BE2C (cell line): ENCODE results near the gene RPS8.
A peak's percentile ranks its signal among the peaks of the same experiment; 100 is the strongest.

ENCODE experiments used
- DNase-seq: peaks from one replicate; pipeline ENCODE4 v3.0.0-alpha.2; 2020
- H3K27me3 ChIP-seq: fragments of 250-450 bp; sonication (Bioruptor Pico); 2 replicates; pipeline ENCODE4 v1.5.1; 2020; ENCODE audit warnings: mild to moderate bottlenecking
- H3K36me3 ChIP-seq: fragments of 250-450 bp; sonication (Bioruptor Pico); 2 replicates; pipeline ENCODE4 v1.5.1; 2020; ENCODE audit warnings: mild to moderate bottlenecking
- H3K4me1 ChIP-seq: fragments of 250-450 bp; sonication (Bioruptor Pico); 2 replicates; pipeline ENCODE4 v1.5.1; 2020
- H3K4me3 ChIP-seq: 2 replicates; pipeline ENCODE4 v1.5.1; 2011; ENCODE audit warnings: low read depth, low read length
- H3K9me3 ChIP-seq: fragments of 250-450 bp; sonication (Bioruptor Pico); 2 replicates; pipeline ENCODE4 v1.5.1; 2020
- TF ChIP-seq, protein P1 (sequence below): IDR thresholded peaks from 2 replicates; pipeline ENCODE4 v1.5.1; 2012; ENCODE audit warnings: mild to moderate bottlenecking, low read depth, low read length

RPS8 gene

DNA sequence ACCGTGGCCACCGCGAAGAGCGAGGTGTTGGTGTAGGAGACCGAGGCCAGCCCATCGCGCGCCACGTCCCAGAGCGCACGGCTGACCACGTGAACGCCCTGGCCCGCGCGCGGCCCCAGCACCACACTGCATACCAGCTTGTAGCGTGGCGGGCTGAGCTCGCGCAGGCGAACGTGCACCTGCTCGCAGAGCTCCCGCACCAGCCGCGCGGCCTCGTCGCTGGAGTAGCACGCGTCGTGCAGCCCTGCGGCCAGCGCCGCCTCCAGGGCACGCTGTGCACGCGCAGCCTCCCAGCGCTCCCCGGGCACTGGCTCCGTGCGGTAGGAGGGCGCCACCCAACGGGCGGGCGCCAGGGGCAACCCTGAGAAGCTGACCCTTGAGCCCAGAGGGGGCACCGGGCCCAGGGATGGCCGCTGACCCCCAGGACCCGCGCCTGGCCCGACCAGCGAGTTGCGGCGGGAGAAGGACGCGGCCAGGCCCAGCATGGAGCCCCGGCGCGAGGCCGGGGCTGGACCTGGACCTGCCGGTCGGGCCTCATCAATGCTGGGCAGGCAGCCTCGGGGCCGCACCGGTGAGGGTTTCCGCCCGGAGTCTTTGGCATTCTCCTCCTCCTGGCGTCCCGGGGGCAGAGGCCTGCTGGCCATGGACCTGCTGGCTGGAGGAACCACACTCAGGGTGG lies 30.8 kb downstream of the RPS8 start:
- no peaks in the 10 kb centered on the region for H3K27me3 ChIP-seq
- TF ChIP-seq, protein P1, sequence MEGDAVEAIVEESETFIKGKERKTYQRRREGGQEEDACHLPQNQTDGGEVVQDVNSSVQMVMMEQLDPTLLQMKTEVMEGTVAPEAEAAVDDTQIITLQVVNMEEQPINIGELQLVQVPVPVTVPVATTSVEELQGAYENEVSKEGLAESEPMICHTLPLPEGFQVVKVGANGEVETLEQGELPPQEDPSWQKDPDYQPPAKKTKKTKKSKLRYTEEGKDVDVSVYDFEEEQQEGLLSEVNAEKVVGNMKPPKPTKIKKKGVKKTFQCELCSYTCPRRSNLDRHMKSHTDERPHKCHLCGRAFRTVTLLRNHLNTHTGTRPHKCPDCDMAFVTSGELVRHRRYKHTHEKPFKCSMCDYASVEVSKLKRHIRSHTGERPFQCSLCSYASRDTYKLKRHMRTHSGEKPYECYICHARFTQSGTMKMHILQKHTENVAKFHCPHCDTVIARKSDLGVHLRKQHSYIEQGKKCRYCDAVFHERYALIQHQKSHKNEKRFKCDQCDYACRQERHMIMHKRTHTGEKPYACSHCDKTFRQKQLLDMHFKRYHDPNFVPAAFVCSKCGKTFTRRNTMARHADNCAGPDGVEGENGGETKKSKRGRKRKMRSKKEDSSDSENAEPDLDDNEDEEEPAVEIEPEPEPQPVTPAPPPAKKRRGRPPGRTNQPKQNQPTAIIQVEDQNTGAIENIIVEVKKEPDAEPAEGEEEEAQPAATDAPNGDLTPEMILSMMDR = no peak
- DNase-seq = no peak
- H3K36me3 ChIP-seq = no peaks in the 10 kb centered on the region
- peaks cover 25% of the 10 kb centered on the region for H3K4me1 ChIP-seq
- H3K9me3 ChIP-seq = no peaks in the 10 kb centered on the region
- H3K4me3 ChIP-seq = no peak overlapping the region

- H3K27me3 ChIP-seq = no peaks in the 10 kb centered on the region
- peaks cover 25% of the 10 kb centered on the region for H3K4me1 ChIP-seq
- no peaks in the 10 kb centered on the region for H3K36me3 ChIP-seq
- no peaks in the 10 kb centered on the region for H3K9me3 ChIP-seq
- no peak for DNase-seq
- TF ChIP-seq, protein P1 = no peak
- H3K4me3 ChIP-seq = no peak within 1 kb of the TSS
Measured at GRCh38 chr1:44806704-44807363, 31.5 kb downstream of the RPS8 start, which contains the start of gene DYNLT4. TSS of gene DYNLT4 (minus strand) at chr1:44807351. CDS start at chr1:44806668, 683 bp downstream.

DNA sequence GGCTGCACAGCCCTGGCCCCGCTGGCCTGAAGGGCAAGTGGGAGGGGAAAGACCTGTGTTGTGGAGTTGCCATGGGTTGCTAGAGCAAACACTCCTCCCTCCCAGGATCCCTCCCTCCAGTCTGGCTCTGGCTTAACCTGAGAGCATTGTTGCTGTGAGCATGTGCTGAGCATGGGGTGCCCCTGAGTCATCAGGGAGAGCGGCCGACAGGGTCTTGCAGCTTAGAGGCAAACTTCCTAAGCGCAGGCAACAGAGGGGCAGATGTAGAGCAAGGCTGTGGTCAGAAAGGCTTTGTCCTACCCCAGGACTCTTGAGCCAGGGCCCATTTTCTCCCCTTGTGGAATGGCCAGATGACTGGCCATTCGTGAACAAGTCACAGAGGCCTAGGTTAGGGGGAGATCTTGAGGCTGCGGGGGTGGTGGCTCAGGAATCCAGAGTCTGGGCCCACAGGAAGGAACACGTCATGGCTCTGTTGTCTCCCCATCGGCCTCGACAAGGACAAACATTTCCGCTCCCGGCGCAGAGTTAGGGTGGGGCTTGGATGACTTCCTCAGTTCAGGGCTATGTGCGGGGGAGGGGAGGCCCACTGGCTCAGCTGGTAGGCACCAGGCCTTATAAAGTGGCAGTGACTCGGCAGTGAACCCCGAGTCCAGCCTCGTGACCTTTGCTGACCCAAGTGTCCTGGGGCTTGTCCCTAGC lies 32.2 kb downstream of the RPS8 start:
- DNase-seq = peak; percentile 63
- TF ChIP-seq, protein P1 = no peak
- Histone ChIP-seq H3K27me3 (no peaks in the 10 kb centered on the region), H3K4me3 (no peak overlapping the region), H3K9me3 (no peaks in the 10 kb centered on the region), H3K4me1 (peaks cover 20% of the 10 kb centered on the region), H3K36me3 (no peaks in the 10 kb centered on the region)

DNA sequence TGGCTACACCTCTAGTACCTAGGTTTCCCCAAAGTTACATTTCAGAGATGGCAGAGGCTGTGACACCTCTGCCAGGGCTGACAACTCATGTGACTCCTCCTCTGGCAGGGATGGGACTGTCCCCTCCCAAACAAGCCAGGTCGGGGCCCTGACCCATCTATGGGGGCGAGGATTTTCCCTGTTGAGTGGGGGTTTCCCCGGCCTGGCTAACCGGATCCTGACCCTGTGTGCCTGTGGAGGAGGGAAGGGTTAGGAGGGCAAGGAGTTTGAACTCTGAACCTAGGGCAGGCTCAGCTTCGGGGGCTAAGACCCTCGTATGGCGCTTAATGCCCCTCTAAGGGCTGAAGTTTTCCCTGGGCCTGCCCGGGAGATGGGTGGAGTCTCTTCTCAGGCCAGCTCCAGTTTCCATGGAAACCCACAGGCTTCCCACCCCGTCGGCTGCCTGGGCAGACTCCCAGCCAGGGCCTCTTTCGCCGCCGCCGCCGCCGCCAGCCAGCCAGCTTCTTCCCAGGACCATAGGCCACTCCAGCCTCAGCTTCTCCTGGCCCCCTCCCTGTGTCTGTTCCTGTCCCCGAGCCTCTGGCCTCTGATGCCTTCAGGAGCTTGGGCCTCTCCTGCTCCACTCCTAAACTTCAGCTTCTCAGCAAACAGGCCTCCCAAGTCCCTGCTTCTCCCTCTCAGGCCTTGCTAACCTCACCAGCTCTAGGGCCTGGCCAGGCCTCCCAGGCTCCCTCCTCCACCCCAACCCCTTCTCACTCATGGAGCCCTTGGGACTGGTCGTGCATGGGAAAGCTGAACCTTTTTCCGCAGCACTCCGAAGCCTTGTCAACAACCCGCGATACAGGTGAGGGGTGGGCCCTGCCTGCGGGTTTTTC lies 33.0 kb downstream of the RPS8 start, which contains the start of gene BTBD19:
BTBD19 (plus strand) TSS at position 461 of the 875 bp plus-strand sequence; CDS start at position 759, 298 bp downstream.
- H3K4me3 ChIP-seq = 0 out of 2 replicates have a peak within 1 kb of the TSS, but pooled peaks have one; percentile 8
- no peaks in the 10 kb centered on the region for H3K9me3 ChIP-seq
- TF ChIP-seq, protein P1 = no peak
- H3K36me3 ChIP-seq = no peaks in the 10 kb centered on the region
- H3K27me3 ChIP-seq = no peaks in the 10 kb centered on the region
- H3K4me1 ChIP-seq = peaks cover 20% of the 10 kb centered on the region
- DNase-seq = peak; percentile 73

DNA sequence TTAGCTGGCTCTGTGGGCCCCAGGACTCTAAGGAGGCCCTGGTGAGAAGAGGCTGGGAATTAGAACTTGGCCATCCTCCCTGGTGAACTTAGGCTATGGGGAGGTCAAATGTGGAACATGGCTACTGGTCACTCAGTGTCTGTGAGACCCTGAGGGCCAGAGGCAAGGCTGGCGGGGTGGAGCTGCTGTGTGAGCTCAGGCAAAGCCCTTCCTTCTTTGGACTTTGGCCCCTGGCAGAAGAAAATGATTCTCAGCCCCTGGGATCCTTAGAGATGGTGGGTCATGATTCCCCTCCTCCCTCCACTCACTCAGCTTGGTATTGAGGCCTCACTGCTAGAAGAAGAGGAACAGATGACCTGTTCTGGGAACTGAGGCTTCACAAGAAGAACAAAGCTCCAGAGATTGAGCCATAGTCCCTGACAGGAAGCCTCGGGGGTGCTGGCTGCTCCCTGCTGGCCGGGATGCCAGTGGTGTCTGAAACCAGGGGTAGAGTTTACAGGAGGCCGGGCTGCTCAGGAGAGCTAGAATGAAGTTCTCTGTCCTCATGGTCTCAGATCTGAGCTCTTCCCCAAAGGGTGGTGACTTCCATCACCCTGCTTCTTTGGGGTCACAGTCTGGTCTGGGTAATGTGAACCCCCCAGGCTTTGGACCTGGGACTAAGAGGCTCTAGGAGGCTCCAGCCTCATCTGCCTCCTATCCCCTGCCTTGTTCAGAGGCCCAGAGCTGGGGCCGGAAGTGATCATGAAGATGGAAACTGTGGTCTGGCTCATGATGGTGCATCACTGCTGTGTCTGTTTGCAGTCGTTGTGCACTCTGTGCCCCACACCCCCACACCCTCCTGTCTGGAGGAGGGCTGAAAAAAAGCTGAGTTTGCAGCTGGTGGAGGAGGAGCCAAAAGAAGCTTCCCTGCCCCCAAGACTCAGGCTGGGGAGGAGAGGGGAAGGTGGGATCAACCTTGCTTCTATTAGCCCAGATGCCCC lies 33.9 kb downstream of the RPS8 start:
- Histone ChIP-seq H3K4me3 (no peak overlapping the region), H3K9me3 (no peaks in the 10 kb centered on the region), H3K36me3 (no peaks in the 10 kb centered on the region), H3K4me1 (peaks cover 20% of the 10 kb centered on the region), H3K27me3 (no peaks in the 10 kb centered on the region)
- TF ChIP-seq, protein P1 = no peak
- no peak for DNase-seq
